GM18517 (cell line): ENCODE measurements around the gene CAST.
A peak's percentile ranks its signal among the peaks of the same experiment; 100 is the strongest.
"Not testable (repeated sequence)": the region's sequence is repeated elsewhere in the genome, so short reads cannot be mapped to it uniquely, and the experiment has no call there.

Experiments used
- ATAC-seq: cut with Tn5 transposase; IDR thresholded peaks from one replicate; pipeline ENCODE4 v1.9.1; 2021; ENCODE audit warnings: mild to moderate bottlenecking, moderate library complexity; ENCODE audit not compliant: unreplicated experiment

Gene CAST

GRCh38 chr5:96661855-96662724 is at the start of gene CAST:
Gene CAST, plus strand, starts transcription at chr5:96662376. Its CDS starts 47 bp downstream, at chr5:96662423.
- peak; percentile 57 for ATAC-seq

- ATAC-seq, result no peak
Measured at GRCh38 chr5:96614110-96614691, 48.0 kb upstream of the CAST start.

- ATAC-seq, result no peak
Measured at GRCh38 chr5:96615223-96615622, 47.0 kb upstream of the CAST start.

- ATAC-seq, result no peak
Measured at GRCh38 chr5:96616801-96617200, 45.4 kb upstream of the CAST start.

- ATAC-seq, result not testable (repeated sequence)
Measured at GRCh38 chr5:96618311-96619016, 43.7 kb upstream of the CAST start.

- no peak for ATAC-seq
Measured at GRCh38 chr5:96619946-96620345, 42.2 kb upstream of the CAST start.

GRCh38 chr5:96624596-96624995 is 37.6 kb upstream of the CAST start:
- no peak for ATAC-seq

- ATAC-seq, result no peak
Measured at GRCh38 chr5:96625365-96625764, 36.8 kb upstream of the CAST start.

GRCh38 chr5:96626956-96627355 is 35.2 kb upstream of the CAST start:
- ATAC-seq, result no peak

GRCh38 chr5:96627792-96628398 is 34.3 kb upstream of the CAST start:
- no peak for ATAC-seq

- no peak for ATAC-seq
Measured at GRCh38 chr5:96628406-96628805, 33.8 kb upstream of the CAST start.

GRCh38 chr5:96629774-96630173 is 32.4 kb upstream of the CAST start:
- no peak for ATAC-seq

- ATAC-seq, result no peak
Measured at GRCh38 chr5:96633820-96634219, 28.4 kb upstream of the CAST start.

- ATAC-seq, result no peak
Measured at GRCh38 chr5:96634881-96635280, 27.3 kb upstream of the CAST start.

- no peak for ATAC-seq
Measured at GRCh38 chr5:96636046-96636445, 26.1 kb upstream of the CAST start.

GRCh38 chr5:96636594-96636993 is 25.6 kb upstream of the CAST start:
- no peak for ATAC-seq

- ATAC-seq, result no peak
Measured at GRCh38 chr5:96637196-96637595, 25.0 kb upstream of the CAST start.

GRCh38 chr5:96638561-96638960 is 23.6 kb upstream of the CAST start:
- ATAC-seq, result no peak

GRCh38 chr5:96640696-96641095 is 21.5 kb upstream of the CAST start:
- no peak for ATAC-seq

GRCh38 chr5:96641368-96642280 is 20.6 kb upstream of the CAST start:
- no peak for ATAC-seq
